KMS-11 (cell line): ENCODE data around the gene KCNA5.

Experiments used
- H2AFZ ChIP-seq: fragments of 200-600 bp; sonication (generic); 2 replicates; pipeline ENCODE4 v1.6.1; 2016; ENCODE audit warnings: antibody characterized with exemption, mixed run types, low read depth
- H3K27ac ChIP-seq: fragments of 200-600 bp; sonication (generic); 2 replicates; pipeline ENCODE4 v1.6.1; 2016; ENCODE audit warnings: mild to moderate bottlenecking, mixed run types
- H3K27me3 ChIP-seq: fragments of 200-600 bp; sonication (generic); 2 replicates; pipeline ENCODE4 v1.6.1; 2017; ENCODE audit warnings: mild to moderate bottlenecking, low read depth, mixed run types, moderate library complexity; ENCODE audit not compliant: insufficient read depth
- H3K36me3 ChIP-seq: fragments of 200-600 bp; sonication (generic); 2 replicates; pipeline ENCODE4 v1.6.1; 2017; ENCODE audit warnings: mild to moderate bottlenecking, mixed run types; ENCODE audit not compliant: insufficient read depth
- H3K4me1 ChIP-seq: fragments of 200-600 bp; sonication (generic); 2 replicates; pipeline ENCODE4 v1.6.1; 2016; ENCODE audit warnings: mild to moderate bottlenecking, low read depth, mixed run types; ENCODE audit not compliant: poor library complexity, severe bottlenecking
- H3K4me2 ChIP-seq: fragments of 200-600 bp; sonication (generic); 2 replicates; pipeline ENCODE4 v1.7.0; 2016; ENCODE audit warnings: mild to moderate bottlenecking, mixed run types
- H3K4me3 ChIP-seq: fragments of 200-600 bp; sonication (generic); IDR thresholded peaks from 2 replicates; pipeline ENCODE4 v1.6.1; 2017; ENCODE audit warnings: low read depth, low read length, mixed read lengths; ENCODE audit not compliant: insufficient read depth
- H3K79me2 ChIP-seq: fragments of 200-600 bp; sonication (generic); 2 replicates; pipeline ENCODE4 v1.6.1; 2016; ENCODE audit warnings: low read depth, mixed run types; ENCODE audit not compliant: insufficient read depth
- H3K9ac ChIP-seq: fragments of 200-600 bp; sonication (generic); 2 replicates; pipeline ENCODE4 v1.6.1; 2016; ENCODE audit warnings: mild to moderate bottlenecking, mixed run types
- H4K20me1 ChIP-seq: fragments of 200-600 bp; sonication (generic); 2 replicates; pipeline ENCODE4 v1.6.1; 2016; ENCODE audit warnings: mild to moderate bottlenecking, mixed run types; ENCODE audit not compliant: insufficient read depth
- CTCF ChIP-seq: fragments of 200-600 bp; sonication (generic); conservative IDR thresholded peaks from 2 replicates; pipeline ENCODE4 v1.6.1; 2017; ENCODE audit warnings: low read depth, mild to moderate bottlenecking, antibody characterized with exemption, low read length, moderate library complexity, mixed read lengths

The KCNA5 gene

GRCh38 chr12:5010151-5010550, 33.5 kb upstream of the KCNA5 start:
- Histone ChIP-seq H2AFZ (no peak overlapping the region), H3K4me3 (no peak overlapping the region), H3K4me1 (no peaks in the 10 kb centered on the region), H3K79me2 (no peaks in the 10 kb centered on the region), H3K27me3 (no peaks in the 10 kb centered on the region), H3K27ac (no peak overlapping the region), H3K36me3 (no peaks in the 10 kb centered on the region), H3K4me2 (no peak overlapping the region), H4K20me1 (no peaks in the 10 kb centered on the region), H3K9ac (no peak overlapping the region)
- no peak for TF ChIP-seq CTCF

- no peak overlapping the region for H3K9ac ChIP-seq
- H3K36me3 ChIP-seq, result no peaks in the 10 kb centered on the region
- no peaks in the 10 kb centered on the region for H3K79me2 ChIP-seq
- H3K4me1 ChIP-seq, result no peaks in the 10 kb centered on the region
- no peak overlapping the region for H3K27ac ChIP-seq
- H4K20me1 ChIP-seq, result no peaks in the 10 kb centered on the region
- no peaks in the 10 kb centered on the region for H3K27me3 ChIP-seq
- no peak overlapping the region for H3K4me2 ChIP-seq
- H3K4me3 ChIP-seq, result no peak overlapping the region
- TF ChIP-seq CTCF, result no peak
- H2AFZ ChIP-seq, result no peak overlapping the region
Measured at GRCh38 chr12:5012337-5012736, 31.3 kb upstream of the KCNA5 start.

GRCh38 chr12:5013266-5013730, 30.4 kb upstream of the KCNA5 start:
- Histone ChIP-seq H3K4me3 (no peak overlapping the region), H3K27ac (no peak overlapping the region), H2AFZ (no peak overlapping the region), H3K4me1 (no peaks in the 10 kb centered on the region), H3K27me3 (no peaks in the 10 kb centered on the region), H3K9ac (no peak overlapping the region), H4K20me1 (no peaks in the 10 kb centered on the region), H3K36me3 (no peaks in the 10 kb centered on the region), H3K4me2 (no peak overlapping the region), H3K79me2 (no peaks in the 10 kb centered on the region)
- TF ChIP-seq CTCF, result no peak

- Histone ChIP-seq H4K20me1 (no peaks in the 10 kb centered on the region), H3K4me3 (no peak overlapping the region), H3K27me3 (no peaks in the 10 kb centered on the region), H3K9ac (no peak overlapping the region), H3K4me2 (no peak overlapping the region), H3K79me2 (no peaks in the 10 kb centered on the region), H2AFZ (no peak overlapping the region), H3K36me3 (no peaks in the 10 kb centered on the region), H3K27ac (no peak overlapping the region), H3K4me1 (no peaks in the 10 kb centered on the region)
- TF ChIP-seq CTCF, result no peak
Measured at GRCh38 chr12:5014269-5014668, 29.4 kb upstream of the KCNA5 start.
